Loucy (cell line): Measurements from ENCODE around the gene CORO7.

ENCODE experiments used
- EZH2phosphoT487 ChIP-seq: fragments of 200-600 bp; IDR thresholded peaks from 2 replicates; pipeline ENCODE4 v1.6.1; 2018; ENCODE audit warnings: antibody characterized with exemption, mild to moderate bottlenecking, moderate library complexity, borderline replicate concordance
- TF ChIP-seq, protein P1 (sequence below): fragments of 200-600 bp; sonication (generic); conservative IDR thresholded peaks from 2 replicates; pipeline ENCODE4 v1.5.1; 2014; ENCODE audit warnings: mild to moderate bottlenecking, antibody characterized with exemption, low read length

DNA sequence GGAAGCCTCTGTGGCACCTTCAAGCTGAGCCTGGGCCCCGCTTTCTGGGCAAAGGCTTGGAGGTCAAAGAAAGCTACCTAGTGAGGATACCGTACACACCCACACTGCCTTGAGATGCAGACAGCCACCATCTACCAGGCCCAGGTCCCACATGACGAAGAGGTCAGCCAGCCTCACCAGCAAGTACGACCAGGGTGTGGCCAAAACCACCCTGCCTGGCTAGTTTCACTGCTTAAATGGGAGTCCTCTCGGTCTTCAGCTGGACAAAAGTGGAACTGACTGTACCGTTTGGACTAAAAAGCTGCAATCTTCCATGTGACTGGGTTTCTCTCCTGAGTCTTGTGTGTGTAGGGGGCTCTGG, 23.2 kb downstream of the CORO7 start:
- TF ChIP-seq EZH2phosphoT487 = no peak
- TF ChIP-seq, protein P1, sequence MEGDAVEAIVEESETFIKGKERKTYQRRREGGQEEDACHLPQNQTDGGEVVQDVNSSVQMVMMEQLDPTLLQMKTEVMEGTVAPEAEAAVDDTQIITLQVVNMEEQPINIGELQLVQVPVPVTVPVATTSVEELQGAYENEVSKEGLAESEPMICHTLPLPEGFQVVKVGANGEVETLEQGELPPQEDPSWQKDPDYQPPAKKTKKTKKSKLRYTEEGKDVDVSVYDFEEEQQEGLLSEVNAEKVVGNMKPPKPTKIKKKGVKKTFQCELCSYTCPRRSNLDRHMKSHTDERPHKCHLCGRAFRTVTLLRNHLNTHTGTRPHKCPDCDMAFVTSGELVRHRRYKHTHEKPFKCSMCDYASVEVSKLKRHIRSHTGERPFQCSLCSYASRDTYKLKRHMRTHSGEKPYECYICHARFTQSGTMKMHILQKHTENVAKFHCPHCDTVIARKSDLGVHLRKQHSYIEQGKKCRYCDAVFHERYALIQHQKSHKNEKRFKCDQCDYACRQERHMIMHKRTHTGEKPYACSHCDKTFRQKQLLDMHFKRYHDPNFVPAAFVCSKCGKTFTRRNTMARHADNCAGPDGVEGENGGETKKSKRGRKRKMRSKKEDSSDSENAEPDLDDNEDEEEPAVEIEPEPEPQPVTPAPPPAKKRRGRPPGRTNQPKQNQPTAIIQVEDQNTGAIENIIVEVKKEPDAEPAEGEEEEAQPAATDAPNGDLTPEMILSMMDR = no peak
